H1 (cell line): ENCODE measurements around the gene SMOC2. TPM values are rescaled to one million over a fixed set of nuclear protein-coding genes. Genes with fewer than 3 reads are reported as not detected.

Source experiments
- CTCF ChIA-PET: fragments of 300-600 bp; sonication (Branson Sonifier 250); formaldehyde crosslinking; loops from one replicate; lab custom pipeline; 2021; ENCODE audit not compliant: partially characterized antibody; lab: Charles Lee
- POLR2A ChIA-PET: fragments of 300-600 bp; sonication (Branson Sonifier 250); formaldehyde crosslinking; loops from one replicate; lab custom pipeline; 2021; ENCODE audit warnings: inconsistent platforms; ENCODE audit not compliant: partially characterized antibody; lab: Charles Lee
- DNase-seq, 2 experiments: peaks; one replicate each; pipeline versions ENCODE4 v3.0.0 to v3.0.0-alpha.2; 2010 to 2022; ENCODE audit warnings: low spot score in 2 of 2, low read depth in 1 of 2, mixed read lengths in 1 of 2
- FAIRE-seq: peaks from 2 replicates; lab custom pipeline; 2011; peaks lifted over from hg19 to GRCh38; lab: Jason Lieb, UNC
- H2AFZ ChIP-seq: 2 replicates; pipeline ENCODE4 v1.8.1; 2012; ENCODE audit warnings: low read length, inconsistent platforms
- H2AK5ac ChIP-seq: 2 replicates; pipeline ENCODE4 v1.6.1; 2013; ENCODE audit warnings: low read depth, low read length
- H2BK120ac ChIP-seq: replicated peaks from 2 replicates; pipeline ENCODE3; 2013; ENCODE audit warnings: low read depth, low read length, inconsistent platforms
- H2BK12ac ChIP-seq: 2 replicates; pipeline ENCODE4 v1.6.1; 2013; ENCODE audit warnings: low read depth, low read length
- H2BK15ac ChIP-seq: 2 replicates; pipeline ENCODE4 v1.6.1; 2013; ENCODE audit warnings: low read length
- H2BK20ac ChIP-seq: 2 replicates; pipeline ENCODE4 v1.6.1; 2013; ENCODE audit warnings: low read length
- H2BK5ac ChIP-seq: 2 replicates; pipeline ENCODE4 v1.6.1; 2013; ENCODE audit warnings: low read depth, low read length
- H3K14ac ChIP-seq: 2 replicates; pipeline ENCODE4 v1.6.1; 2013; ENCODE audit warnings: inconsistent platforms; ENCODE audit not compliant: insufficient read length
- H3K18ac ChIP-seq: 2 replicates; pipeline ENCODE4 v1.6.1; 2013; ENCODE audit warnings: low read length; ENCODE audit errors: extremely low read depth
- H3K23ac ChIP-seq: 2 replicates; pipeline ENCODE4 v1.6.1; 2013; ENCODE audit warnings: inconsistent platforms; ENCODE audit not compliant: insufficient read length
- H3K23me2 ChIP-seq: 2 replicates; pipeline ENCODE4 v1.6.1; 2013; ENCODE audit warnings: low read depth, low read length
- H3K27ac ChIP-seq: 2 replicates; pipeline ENCODE4 v1.6.1; 2011; ENCODE audit warnings: low read depth, low read length, inconsistent platforms
- H3K27me3 ChIP-seq, 4 experiments: replicated peaks in 1 of 4; 1 replicate in 1 of 4; 2 replicates in 3 of 4; pipeline versions ENCODE4 v1.6.1 to v1.8.1; 2011 to 2013; ENCODE audit warnings: low read length in 3 of 4, mild to moderate bottlenecking in 3 of 4, inconsistent platforms in 2 of 4, mixed read lengths in 2 of 4, moderate library complexity in 1 of 4; ENCODE audit not compliant: control insufficient read depth in 3 of 4, insufficient read depth in 3 of 4; ENCODE audit errors: extremely low read depth in 1 of 4
- H3K36me3 ChIP-seq, 4 experiments: 2 replicates each; pipeline versions ENCODE4 v1.6.1 to v1.8.1; 2011 to 2013; ENCODE audit warnings: mild to moderate bottlenecking in 4 of 4, low read length in 3 of 4, moderate library complexity in 2 of 4, control low read depth in 1 of 4, inconsistent platforms in 1 of 4; ENCODE audit not compliant: insufficient read depth in 4 of 4, control insufficient read depth in 2 of 4
- H3K4ac ChIP-seq: replicated peaks from 2 replicates; pipeline ENCODE3; 2013; ENCODE audit warnings: low read length, low read depth, mixed read lengths, inconsistent platforms; ENCODE audit not compliant: insufficient read length
- H3K4me1 ChIP-seq, 4 experiments: replicated peaks in 1 of 4; 1 replicate in 1 of 4; 2 replicates in 3 of 4; pipeline versions ENCODE4 v1.6.1 to v1.8.1; 2011 to 2013; ENCODE audit warnings: low read length in 3 of 4, inconsistent platforms in 2 of 4, mixed read lengths in 1 of 4; ENCODE audit not compliant: insufficient read depth in 4 of 4, control insufficient read depth in 3 of 4
- H3K4me2 ChIP-seq, 2 experiments: 2 replicates each; pipeline versions ENCODE4 v1.6.1 to v1.8.1; 2011 to 2013; ENCODE audit warnings: low read depth in 2 of 2, low read length in 2 of 2, control low read depth in 1 of 2, inconsistent platforms in 1 of 2, mild to moderate bottlenecking in 1 of 2; ENCODE audit not compliant: insufficient read depth in 1 of 2
- H3K4me3 ChIP-seq, 4 experiments: fragments of 200-600, 300-600 bp in 1 of 4; sonication (generic), shearing (Covaris generic), sonication (Bioruptor Twin) in 1 of 4; 2 replicates each; pipeline versions ENCODE4 v1.5.1 to v1.8.1; 2011 to 2016; ENCODE audit warnings: low read length in 4 of 4, low read depth in 3 of 4, control low read depth in 2 of 4, inconsistent platforms in 2 of 4, mild to moderate bottlenecking in 2 of 4, mixed read lengths in 1 of 4, moderate library complexity in 1 of 4; ENCODE audit not compliant: insufficient read depth in 2 of 4; ENCODE audit errors: extremely low read depth in 1 of 4
- H3K56ac ChIP-seq: replicated peaks from 2 replicates; pipeline ENCODE3; 2013; ENCODE audit warnings: low read depth, mild to moderate bottlenecking, mixed read lengths, low read length, inconsistent platforms; ENCODE audit not compliant: insufficient read length
- H3K79me1 ChIP-seq: 2 replicates; pipeline ENCODE4 v1.6.1; 2013; ENCODE audit warnings: low read depth, low read length, control low read depth
- H3K79me2 ChIP-seq, 2 experiments: 2 replicates each; pipeline versions ENCODE4 v1.6.1 to v1.8.1; 2012 to 2013; ENCODE audit warnings: low read length in 2 of 2, mild to moderate bottlenecking in 2 of 2, inconsistent platforms in 1 of 2; ENCODE audit not compliant: insufficient read depth in 2 of 2, control insufficient read depth in 1 of 2
- H3K9ac ChIP-seq, 4 experiments: replicated peaks in 1 of 4; 1 replicate in 1 of 4; 2 replicates in 3 of 4; pipeline versions ENCODE4 v1.6.1 to v1.8.1; 2011 to 2013; ENCODE audit warnings: low read depth in 3 of 4, low read length in 3 of 4, control low read depth in 2 of 4, mild to moderate bottlenecking in 2 of 4, moderate library complexity in 2 of 4, inconsistent platforms in 1 of 4; ENCODE audit errors: extremely low read depth in 1 of 4
- H3K9me3 ChIP-seq, 2 experiments: 2 replicates each; pipeline versions ENCODE4 v1.6.1 to v1.8.1; 2012 to 2013; ENCODE audit warnings: mild to moderate bottlenecking in 2 of 2, moderate library complexity in 2 of 2, control low read depth in 1 of 2, inconsistent platforms in 1 of 2, low read depth in 1 of 2, low read length in 1 of 2, mixed read lengths in 1 of 2; ENCODE audit not compliant: insufficient read depth in 2 of 2
- H4K20me1 ChIP-seq, 2 experiments: replicated peaks in 1 of 2; 2 replicates each; pipeline versions ENCODE3 to v1.8.1; 2011 to 2013; ENCODE audit warnings: inconsistent platforms in 2 of 2, low read length in 2 of 2, mild to moderate bottlenecking in 1 of 2; ENCODE audit not compliant: insufficient read depth in 2 of 2, control insufficient read depth in 1 of 2
- H4K5ac ChIP-seq: 2 replicates; pipeline ENCODE4 v1.6.1; 2013; ENCODE audit warnings: low read length, low read depth, mixed read lengths, inconsistent platforms; ENCODE audit not compliant: insufficient read length
- H4K8ac ChIP-seq: 2 replicates; pipeline ENCODE4 v1.8.0; 2013; ENCODE audit warnings: mild to moderate bottlenecking, moderate library complexity, low read length, inconsistent platforms; ENCODE audit not compliant: insufficient read depth; ENCODE audit errors: extremely low read depth
- H4K91ac ChIP-seq: replicated peaks from 2 replicates; pipeline ENCODE3; 2013; ENCODE audit warnings: low read length, mixed read lengths, inconsistent platforms; ENCODE audit not compliant: insufficient read length
- CBX8 ChIP-seq: fragments of 300-800, 300-1000 bp; sonication (generic); IDR thresholded peaks from 2 replicates; pipeline ENCODE4 v1.7.1; 2016; ENCODE audit warnings: low read depth, low read length, borderline replicate concordance
- CEBPB ChIP-seq: IDR thresholded peaks from 2 replicates; pipeline ENCODE4 v1.6.1; 2012; ENCODE audit warnings: low read depth, low read length
- CHD2 ChIP-seq: IDR thresholded peaks from 2 replicates; pipeline ENCODE4 v1.6.1; 2012; ENCODE audit warnings: low read length, improper control_type of control experiment
- CTBP2 ChIP-seq: IDR thresholded peaks from 2 replicates; pipeline ENCODE4 v1.7.0; 2011; ENCODE audit warnings: borderline replicate concordance, mild to moderate bottlenecking, moderate library complexity, mixed read lengths, low read length; ENCODE audit not compliant: insufficient read depth, insufficient read length
- FOSL1 ChIP-seq: IDR thresholded peaks from 2 replicates; pipeline ENCODE4 v1.6.1; 2011; ENCODE audit warnings: mild to moderate bottlenecking, low read depth, low read length, moderate library complexity; ENCODE audit not compliant: insufficient read depth
- GABPA ChIP-seq: IDR thresholded peaks from 2 replicates; pipeline ENCODE4 v1.6.1; 2011; ENCODE audit warnings: mild to moderate bottlenecking, low read length, moderate library complexity, borderline replicate concordance; ENCODE audit not compliant: insufficient read depth
- KDM1A ChIP-seq: fragments of 200-600, 300-600 bp; sonication (generic); IDR thresholded peaks from 2 replicates; pipeline ENCODE4 v1.7.1; 2016; ENCODE audit warnings: mild to moderate bottlenecking, low read length, borderline replicate concordance
- NRF1 ChIP-seq: IDR thresholded peaks from 2 replicates; pipeline ENCODE4 v1.6.1; 2011; ENCODE audit warnings: mild to moderate bottlenecking, low read depth, low read length, improper control_type of control experiment
- POLR2AphosphoS5 ChIP-seq: IDR thresholded peaks from 2 replicates; pipeline ENCODE4 v1.6.1; 2011; ENCODE audit warnings: low read depth, low read length
- RNF2 ChIP-seq: fragments of 200-900, 300-1000 bp; sonication (generic); IDR thresholded peaks from 2 replicates; pipeline ENCODE4 v1.7.1; 2016; ENCODE audit warnings: borderline replicate concordance, low read depth, mild to moderate bottlenecking, antibody characterized with exemption, low read length; ENCODE audit not compliant: poor library complexity, severe bottlenecking; ENCODE audit errors: missing control alignments
- SP4 ChIP-seq: IDR thresholded peaks from 2 replicates; pipeline ENCODE4 v1.6.1; 2012; ENCODE audit warnings: low read length, inconsistent platforms
- TEAD4 ChIP-seq: IDR thresholded peaks from 2 replicates; pipeline ENCODE4 v1.6.1; 2012; ENCODE audit warnings: low read depth, low read length, inconsistent platforms, mixed read lengths
- WGBS, 2 experiments: shearing (Covaris generic) in 1 of 2; methylation state at CpG; one replicate each; pipeline versions ENCODE4 v1.1.6 to v1.1.7; 2013 to 2015; ENCODE audit warnings: low lambda C conversion rate in 2 of 2, mixed read lengths in 2 of 2, inconsistent platforms in 1 of 2, low coverage in 1 of 2, missing lambda C conversion rate in 1 of 2; ENCODE audit not compliant: insufficient replicate concordance in 2 of 2, insufficient coverage in 1 of 2, insufficient read length in 1 of 2; ENCODE audit errors: extremely low coverage in 1 of 2, missing lambda C conversion rate in 1 of 2; 5-methylcytosine and 5-hydroxymethylcytosine counted together
- polyA plus RNA-seq, 7 experiments: library from polyadenylated mRNA; depleted of rRNA in 3 of 7; stranded (reverse) in 5 of 7; unstranded in 2 of 7; fragments of >200 nt in 5 of 7; fragments of 200-250 nt in 2 of 7; gene quantifications; 1 replicate in 5 of 7; 2 replicates in 1 of 7; 4 replicates in 1 of 7; pipeline versions ENCODE4 v1.2.1 to v1.2.3, GENCODE V29; 2011 to 2013; ENCODE audit warnings: missing spikeins in 2 of 7, mixed read lengths in 2 of 7
- total RNA-seq: library from RNA; stranded (reverse); fragmentation: NEBNext Ultra II Directional; extraction: Animal tissue kit (Norgen Biotek cat#: 25700); gene quantifications from 2 replicates; pipeline ENCODE4 v1.2.1, GENCODE V29; 2021
- TF ChIP-seq, protein P1 (sequence below): IDR thresholded peaks from 2 replicates; pipeline ENCODE4 v1.6.1; 2012; ENCODE audit warnings: inconsistent platforms
- TF ChIP-seq, protein P2 (sequence below): IDR thresholded peaks from 2 replicates; pipeline ENCODE4 v1.6.1; 2011; ENCODE audit warnings: low read depth, mild to moderate bottlenecking, low read length; ENCODE audit not compliant: insufficient read depth

Gene SMOC2
- total and polyA plus RNA-seq, 2 of the 8 experiments (the other 6 are each of a cell fraction or from before 2014, with no cell fraction given), result 7.7 to 8.5 TPM

DNA sequence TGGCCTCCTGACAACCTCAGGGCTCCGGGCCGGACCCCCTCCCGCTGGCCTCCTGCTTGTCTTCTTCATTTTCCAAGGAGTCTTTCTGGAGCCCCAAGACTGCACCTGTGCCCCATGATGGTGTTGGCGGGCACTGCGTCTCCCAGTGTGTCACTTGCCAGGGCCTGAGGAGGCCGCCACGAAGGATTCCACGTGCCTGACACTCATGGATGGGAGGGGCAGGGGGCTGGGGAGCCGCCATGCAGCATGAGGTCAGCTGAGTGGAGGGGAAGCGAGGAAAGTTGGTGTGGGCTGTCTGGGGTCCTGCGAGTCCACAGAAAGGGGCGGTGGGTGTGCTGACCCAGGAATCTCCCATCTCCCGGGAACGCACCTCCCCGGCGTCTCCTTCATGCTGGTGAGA is 165.7 kb downstream of the SMOC2 start:
- Histone ChIP-seq H2BK12ac (no peak overlapping the region), H3K36me3 (no peaks in the 10 kb centered on the region), H2AK5ac (no peak overlapping the region), H3K4me2 (no peak overlapping the region), H3K56ac (no peak overlapping the region), H3K18ac (no peak overlapping the region), H3K9ac (no peak overlapping the region), H3K27ac (no peak overlapping the region), H2BK15ac (no peak overlapping the region), H3K23ac (no peak overlapping the region), H3K79me1 (no peaks in the 10 kb centered on the region), H2BK20ac (no peak overlapping the region), H2BK5ac (no peak overlapping the region), H3K79me2 (no peaks in the 10 kb centered on the region)
- CTCF ChIA-PET, result interaction anchor here (1.7 kb wide), 1 partner anchor 106 kb away, joined by 3 read pairs; no protein-coding TSS in a partner anchor
- peak in 1 of 2 experiments; percentile 37 for DNase-seq
- POLR2A ChIA-PET, result no interaction called here
- no peak for FAIRE-seq
- no peak for TF ChIP-seq CEBPB
- TF ChIP-seq RNF2, result no peak
- TF ChIP-seq FOSL1, result no peak
- TF ChIP-seq SP4, result no peak
- no peak for TF ChIP-seq KDM1A
- TF ChIP-seq, protein P1, sequence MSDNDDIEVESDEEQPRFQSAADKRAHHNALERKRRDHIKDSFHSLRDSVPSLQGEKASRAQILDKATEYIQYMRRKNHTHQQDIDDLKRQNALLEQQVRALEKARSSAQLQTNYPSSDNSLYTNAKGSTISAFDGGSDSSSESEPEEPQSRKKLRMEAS, result no peak
- no peak for TF ChIP-seq POLR2AphosphoS5
- TF ChIP-seq GABPA, result no peak
- TF ChIP-seq CTBP2, result no peak
- no peak for TF ChIP-seq CBX8
- TF ChIP-seq, protein P2, sequence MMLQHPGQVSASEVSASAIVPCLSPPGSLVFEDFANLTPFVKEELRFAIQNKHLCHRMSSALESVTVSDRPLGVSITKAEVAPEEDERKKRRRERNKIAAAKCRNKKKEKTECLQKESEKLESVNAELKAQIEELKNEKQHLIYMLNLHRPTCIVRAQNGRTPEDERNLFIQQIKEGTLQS, result no peak
- TF ChIP-seq TEAD4, result no peak
- TF ChIP-seq NRF1, result no peak
- no peak for TF ChIP-seq CHD2
- TF ChIP-seq, all 59 proteins: peak for 0
- H3K4me3 ChIP-seq, result no peak overlapping the region
- no peaks in the 10 kb centered on the region for H3K23me2 ChIP-seq
- no peaks in the 10 kb centered on the region for H3K27me3 ChIP-seq
- no peak overlapping the region for H2AFZ ChIP-seq
- H4K8ac ChIP-seq, result no peak overlapping the region; the same call in 1 of the 2 replicates
- H3K4ac ChIP-seq, result no peak overlapping the region
- H4K91ac ChIP-seq, result no peak overlapping the region
- no peak overlapping the region for H3K14ac ChIP-seq
- 82% methylated on average over 14 of the region's 16 CpGs; no CpG with 5 or more reads in 1 of the 2 experiments for WGBS, 2 experiments
- H3K4me1 ChIP-seq, result peaks cover 4 to 7% (median 5%) of the 10 kb centered on the region in 4 experiments
- H4K20me1 ChIP-seq, result no peaks in the 10 kb centered on the region
- peaks cover 2 to 3% of the 10 kb centered on the region in 2 experiments; a peak in 1 of 4 replicates for H3K9me3 ChIP-seq
- H2BK120ac ChIP-seq, result no peak overlapping the region
- H4K5ac ChIP-seq, result no peak overlapping the region
